HG03571 (cell line): Measurements from ENCODE around the gene MARF1.

Experiments used
- ATAC-seq: cut with Tn5 transposase; IDR thresholded peaks from one replicate; pipeline ENCODE4 v1.9.1; 2021; ENCODE audit not compliant: unreplicated experiment

MARF1 gene

DNA sequence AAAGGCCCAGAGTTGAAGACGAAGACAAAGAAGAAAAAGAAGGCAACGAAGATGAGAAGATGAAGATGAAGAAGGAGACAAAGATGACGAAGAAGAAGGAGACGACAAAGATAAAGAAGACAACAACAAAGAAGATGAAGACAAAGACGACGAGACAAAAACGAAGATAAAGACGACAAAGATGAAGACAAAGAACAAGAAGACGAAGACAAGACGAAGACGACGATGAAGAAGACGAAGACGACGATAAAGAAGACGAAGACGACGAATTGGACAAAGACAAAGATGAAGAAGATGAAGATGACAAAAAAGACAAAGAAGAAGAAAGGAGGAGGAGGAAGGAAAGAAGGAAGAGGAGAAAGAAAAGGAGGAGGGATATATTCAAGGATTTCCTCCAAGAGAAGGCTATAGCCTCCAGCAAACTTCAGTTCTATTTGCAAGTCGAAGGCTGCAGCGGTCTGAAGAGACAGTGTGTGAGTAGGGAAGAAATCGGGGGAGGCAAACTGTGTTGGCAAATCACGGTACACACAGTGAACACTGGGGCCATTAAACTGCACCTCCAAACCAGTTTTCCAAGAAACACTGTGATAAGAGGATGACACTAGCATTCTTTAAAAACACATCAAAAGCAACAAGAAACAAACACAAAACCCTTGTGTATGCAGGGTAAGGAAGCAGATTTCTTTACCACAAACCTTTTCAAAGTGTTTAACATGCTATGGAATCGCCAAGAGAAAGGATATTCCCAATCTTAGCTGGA is 40.5 kb downstream of the MARF1 start:
- ATAC-seq: no peak

DNA sequence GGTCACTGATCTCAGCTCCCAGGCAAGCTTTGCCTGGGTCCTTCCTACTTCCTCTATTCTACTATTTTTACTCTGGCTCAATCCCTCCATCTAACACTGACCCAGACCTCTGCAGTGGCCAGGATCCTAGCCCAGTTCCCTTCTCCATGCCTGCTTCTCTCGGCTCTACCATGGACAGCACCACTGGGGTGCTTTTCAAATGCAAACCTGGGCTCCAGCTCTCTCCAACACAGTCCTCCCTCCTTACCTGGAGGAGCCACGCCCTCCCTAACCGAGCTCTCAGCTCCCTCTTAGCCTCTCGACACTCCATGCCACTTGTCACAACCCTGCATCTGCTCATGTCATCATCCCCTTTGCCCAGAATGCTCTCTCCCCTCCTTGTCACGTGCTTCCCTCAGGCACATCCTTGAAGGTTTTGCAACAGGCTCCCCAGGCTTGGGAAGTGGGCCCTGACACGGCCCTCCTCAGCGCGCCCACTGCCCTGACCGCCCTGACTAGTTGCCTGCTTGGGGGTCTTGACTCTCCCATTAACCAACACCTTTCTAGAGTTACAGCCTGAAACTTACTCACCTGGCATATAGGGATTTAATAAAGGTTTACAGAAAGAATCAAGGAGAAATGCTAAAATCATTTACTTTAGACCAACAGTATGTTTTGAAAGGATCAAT is 41.6 kb downstream of the MARF1 start:
- no peak for ATAC-seq

DNA sequence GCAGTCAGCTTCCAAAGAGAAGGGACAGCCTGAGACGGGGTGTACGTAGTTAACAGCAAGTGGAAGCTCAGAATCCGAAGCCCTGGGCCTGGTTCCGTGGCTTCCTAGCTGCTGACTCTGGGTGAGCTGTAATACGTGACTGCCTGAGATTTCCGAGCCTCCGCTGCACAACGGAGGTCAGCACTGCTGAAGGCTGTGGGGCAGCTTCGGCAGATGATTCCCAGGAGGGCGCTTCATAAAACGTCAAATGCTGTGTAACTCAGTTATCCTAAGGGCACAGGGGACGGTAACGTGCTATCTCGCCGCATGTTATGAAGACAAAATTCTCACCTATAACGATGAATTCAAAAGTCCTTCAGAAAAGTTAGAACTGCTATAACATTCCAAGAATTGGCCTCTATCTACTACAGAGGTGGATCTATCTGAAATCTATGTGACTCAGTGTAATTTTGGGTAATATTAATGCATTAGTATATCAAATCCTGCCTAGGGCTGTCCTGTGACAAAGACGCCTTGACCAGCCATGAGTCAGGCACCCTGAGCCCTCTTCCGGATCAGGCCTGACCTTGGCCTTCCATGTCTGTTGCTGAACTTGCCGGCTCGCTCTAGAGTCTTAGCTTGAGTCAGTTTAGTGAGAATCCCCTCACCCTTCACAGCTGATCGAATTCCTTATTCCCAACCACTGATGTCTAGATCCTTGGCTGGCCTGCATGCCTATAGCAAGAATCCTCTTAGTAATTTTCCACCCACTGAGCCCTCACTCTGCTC is 43.5 kb downstream of the MARF1 start:
- no peak for ATAC-seq

DNA sequence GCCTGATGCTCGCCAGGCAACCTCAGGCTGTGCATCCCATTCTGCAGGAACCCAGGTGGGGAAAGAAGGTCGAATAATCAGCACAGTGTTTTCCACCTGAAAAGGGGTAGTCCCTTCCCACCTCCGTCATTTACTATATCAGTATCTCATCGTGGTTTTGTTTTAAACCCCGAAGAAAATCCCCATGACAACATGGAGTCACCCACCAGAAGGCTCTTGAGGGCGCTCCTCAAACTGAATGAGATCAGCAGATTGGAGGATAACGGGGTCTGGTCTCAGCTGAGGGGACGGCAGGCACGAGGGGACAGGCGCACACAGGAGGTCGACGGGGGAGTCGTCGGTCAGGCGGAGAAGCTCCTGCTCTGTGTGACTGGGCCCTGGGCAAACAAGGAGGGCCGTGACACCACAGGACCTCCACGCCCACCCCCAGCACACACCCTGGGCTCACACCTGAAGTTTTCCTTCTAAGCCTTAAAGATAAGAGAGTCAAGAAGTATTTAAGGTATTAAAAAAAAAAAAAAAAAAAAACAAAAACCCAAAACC is 44.2 kb downstream of the MARF1 start:
- no peak for ATAC-seq

DNA sequence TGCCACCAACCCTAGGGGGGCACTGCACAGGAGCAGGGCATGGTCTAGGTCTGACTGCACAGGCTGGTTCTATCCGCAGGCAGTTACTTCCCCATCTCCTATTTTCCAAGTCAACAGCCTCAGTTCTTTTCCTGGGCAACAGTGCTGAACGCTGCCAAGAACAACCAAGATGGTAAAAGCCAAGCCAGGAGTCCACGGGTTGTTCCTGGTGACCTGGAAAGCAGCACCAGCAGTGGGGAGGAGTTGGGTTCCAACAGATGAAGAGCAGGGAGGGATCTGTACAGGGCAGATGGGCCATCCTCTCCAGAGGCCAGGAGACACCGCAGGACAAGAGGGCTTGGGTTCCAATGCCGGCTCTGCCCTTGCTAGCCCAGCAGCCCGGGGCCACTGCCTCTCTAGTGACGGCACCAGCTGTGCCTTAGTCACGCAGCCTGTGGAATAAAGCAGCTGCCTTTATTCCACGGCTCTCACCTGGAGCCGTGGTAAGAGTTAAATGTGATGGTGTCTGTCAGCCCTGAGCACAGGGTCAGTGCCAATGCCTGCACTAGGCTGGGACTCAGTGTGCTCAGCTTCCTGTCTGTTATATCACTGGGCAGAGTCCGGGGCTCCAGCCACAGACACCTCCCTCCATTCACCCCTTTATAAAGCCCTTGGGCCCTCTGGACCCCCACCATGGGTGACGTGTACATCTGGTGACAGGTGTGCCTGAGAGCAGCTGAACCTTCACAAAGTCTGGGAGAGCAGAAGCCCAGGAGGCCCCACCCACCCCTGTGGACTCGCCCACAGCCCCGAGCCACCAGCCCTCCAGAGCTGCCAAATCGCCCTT is 44.9 kb downstream of the MARF1 start:
- no peak for ATAC-seq

DNA sequence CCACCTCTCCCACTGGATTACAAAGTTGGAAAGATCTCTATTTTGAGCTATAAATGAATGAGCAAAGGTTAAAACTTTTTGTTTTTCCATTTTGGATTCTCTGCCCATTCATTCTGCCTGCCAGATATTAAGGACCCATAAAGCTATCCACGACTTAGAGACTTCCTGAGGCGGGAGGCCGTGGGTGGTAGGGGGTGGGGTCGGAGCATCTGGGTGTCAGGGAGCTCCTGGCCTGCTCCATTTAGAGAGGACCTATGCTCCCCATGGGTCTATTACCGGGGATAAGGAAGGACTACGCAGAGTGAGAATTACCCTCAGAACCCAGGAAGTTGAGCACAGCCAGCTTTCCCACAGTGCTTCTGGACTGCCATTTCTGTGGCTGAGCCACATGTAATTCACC is 45.8 kb downstream of the MARF1 start:
- no peak for ATAC-seq

DNA sequence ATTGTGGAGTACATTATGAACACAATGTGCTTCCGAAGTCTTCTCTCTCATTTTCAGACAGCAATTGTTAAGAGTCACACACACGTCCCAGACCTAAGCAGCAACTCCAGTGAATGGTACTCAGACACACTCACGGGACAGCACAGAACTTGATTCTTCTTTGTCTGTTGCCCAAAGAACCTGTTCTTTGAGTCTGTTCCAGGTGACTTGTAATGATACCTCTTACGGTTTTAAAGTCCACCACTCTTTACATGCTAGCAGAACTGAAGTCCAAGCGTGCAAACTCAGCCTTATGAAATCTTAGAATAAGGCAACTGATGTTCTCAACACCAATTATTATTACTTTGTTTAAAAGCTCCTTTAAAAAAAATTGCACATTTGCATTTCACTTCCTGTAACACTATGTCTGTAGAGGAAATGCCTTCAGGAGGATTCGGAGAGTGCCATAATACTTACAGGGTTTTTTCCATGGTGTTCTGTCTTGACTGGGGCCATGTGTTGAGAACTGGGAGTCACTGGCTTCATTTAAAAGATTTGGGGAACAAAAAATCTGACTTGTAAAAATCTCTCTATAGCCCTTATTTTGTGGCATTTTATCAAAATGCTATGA is 48.1 kb downstream of the MARF1 start:
- ATAC-seq: no peak

DNA sequence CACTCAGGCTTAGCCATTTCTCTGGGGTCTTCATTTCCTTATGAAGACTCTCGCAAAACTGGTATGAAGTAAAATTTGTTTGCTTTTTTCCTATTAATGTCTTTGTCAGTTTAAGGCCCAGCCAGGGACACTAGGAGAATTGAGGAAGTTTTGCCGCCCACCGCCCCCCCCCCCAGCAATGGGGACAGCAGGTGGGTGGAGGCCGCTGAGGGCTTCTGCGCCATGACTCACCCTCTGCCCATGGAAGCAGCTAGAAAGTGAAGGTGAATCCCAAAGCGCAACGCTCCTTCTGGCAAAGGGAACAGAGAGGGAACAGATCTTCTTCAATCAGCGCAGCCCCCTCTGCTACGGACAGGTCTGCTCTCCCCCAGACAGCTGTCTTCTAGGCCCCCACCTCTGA is 49.7 kb downstream of the MARF1 start:
- no peak for ATAC-seq

DNA sequence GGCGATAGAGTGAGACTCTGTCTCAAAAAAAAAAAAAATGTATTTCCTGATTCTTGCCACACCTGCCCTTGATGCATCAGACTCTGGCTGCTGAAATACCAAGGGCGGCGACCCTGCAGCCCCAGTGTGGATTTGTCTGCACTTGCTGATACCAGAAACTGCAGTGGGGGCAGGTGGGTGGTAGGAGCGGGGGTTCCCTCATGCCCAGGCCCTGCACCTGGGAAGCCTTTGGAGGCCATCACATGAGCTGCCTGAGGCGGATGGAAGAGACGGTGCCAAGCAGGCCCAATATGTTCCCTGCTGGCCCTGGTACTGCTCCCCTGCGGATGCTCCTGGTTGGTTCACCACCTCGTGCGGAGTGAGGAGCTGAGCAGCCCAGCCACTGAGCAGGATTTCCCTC is 50.6 kb downstream of the MARF1 start:
- ATAC-seq: no peak

DNA sequence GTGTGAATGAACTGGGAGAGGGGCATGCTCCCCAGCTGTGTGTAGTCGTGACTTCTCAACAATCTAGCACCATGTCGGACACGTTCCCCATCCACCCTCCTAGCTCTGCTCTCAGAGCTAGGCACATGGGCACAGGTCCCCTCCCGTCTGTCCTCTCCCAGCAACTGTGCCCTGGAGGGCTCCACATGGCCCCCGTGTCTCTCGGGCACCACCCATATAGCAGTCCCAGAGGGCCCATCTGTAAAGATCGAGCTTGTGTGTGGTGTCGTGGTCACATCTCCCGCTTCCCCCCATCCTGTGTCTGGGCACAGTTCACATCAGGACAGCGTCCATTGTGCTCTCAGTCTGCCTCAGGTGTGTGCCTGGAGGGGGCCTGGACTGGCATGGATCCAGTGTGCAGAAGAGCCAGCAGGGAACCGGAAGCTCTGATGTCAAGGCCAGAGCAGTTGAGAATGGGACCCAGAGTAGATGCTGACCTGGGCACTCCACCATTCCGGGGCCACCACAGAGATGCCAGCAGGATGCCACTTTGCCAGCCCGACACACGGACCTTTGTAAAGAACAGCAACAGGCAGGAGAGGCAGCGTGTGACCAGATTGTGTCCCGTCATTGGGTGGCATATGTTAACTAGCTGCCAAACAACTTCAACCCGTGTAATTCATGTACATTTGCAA is 55.7 kb downstream of the MARF1 start:
- ATAC-seq: no peak

DNA sequence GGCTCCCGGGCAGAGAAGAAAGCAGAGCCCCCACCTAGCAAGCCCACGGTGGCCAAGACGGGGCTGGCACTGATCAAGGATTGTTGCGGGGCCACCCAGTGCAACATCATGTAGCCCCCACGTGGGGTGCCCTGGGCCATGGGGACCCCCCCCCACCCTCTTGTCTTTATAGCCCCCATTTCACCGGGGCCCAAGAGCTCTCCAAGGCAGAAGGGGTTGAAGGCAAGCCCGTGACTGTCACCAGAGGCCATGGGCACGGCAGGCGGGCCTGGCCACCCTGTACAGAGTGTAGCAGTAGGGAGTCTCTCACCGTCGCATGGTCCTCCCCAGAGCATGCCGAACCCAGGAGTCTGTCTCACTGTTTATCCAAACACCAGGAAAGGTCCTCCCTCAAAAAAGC is 56.2 kb downstream of the MARF1 start:
- ATAC-seq: no peak

DNA sequence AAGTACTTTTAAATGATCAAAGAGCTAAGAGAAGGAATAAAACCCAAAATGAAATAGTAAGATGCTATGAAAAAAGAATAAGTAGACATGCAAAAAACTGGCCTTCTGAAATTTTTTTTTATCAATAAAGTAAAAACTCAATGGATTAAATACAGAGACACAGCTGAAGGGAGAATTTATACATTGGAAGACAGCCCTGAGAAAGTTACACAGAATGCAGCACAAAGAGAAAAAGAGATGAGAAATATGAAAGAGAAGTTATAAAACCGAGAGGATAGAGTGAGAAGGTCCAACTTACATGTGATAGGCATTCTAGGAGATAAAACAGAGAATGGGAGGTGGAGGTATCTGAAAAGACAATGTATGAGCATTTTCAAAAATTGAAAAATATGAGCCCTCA is 57.0 kb downstream of the MARF1 start:
- no peak for ATAC-seq

DNA sequence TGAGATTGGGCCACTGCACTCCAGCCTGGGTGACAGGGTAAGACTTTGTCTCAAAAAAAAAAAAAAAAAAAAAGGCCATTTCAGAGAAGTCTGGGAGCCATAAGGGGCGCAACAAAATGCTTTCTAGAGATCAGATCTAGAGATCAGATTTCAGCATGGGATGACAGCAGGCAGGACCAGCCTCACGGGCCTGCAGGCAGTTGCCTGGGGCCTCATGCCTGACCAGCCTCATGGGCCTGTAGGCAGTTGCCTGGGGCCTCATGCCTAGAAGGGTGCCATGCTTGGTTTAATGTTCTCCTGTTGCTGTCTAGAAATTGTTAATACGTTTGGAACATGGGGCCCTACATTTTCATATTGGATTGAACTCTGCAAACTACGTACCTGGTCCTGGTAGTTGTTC is 59.4 kb downstream of the MARF1 start:
- ATAC-seq: no peak

DNA sequence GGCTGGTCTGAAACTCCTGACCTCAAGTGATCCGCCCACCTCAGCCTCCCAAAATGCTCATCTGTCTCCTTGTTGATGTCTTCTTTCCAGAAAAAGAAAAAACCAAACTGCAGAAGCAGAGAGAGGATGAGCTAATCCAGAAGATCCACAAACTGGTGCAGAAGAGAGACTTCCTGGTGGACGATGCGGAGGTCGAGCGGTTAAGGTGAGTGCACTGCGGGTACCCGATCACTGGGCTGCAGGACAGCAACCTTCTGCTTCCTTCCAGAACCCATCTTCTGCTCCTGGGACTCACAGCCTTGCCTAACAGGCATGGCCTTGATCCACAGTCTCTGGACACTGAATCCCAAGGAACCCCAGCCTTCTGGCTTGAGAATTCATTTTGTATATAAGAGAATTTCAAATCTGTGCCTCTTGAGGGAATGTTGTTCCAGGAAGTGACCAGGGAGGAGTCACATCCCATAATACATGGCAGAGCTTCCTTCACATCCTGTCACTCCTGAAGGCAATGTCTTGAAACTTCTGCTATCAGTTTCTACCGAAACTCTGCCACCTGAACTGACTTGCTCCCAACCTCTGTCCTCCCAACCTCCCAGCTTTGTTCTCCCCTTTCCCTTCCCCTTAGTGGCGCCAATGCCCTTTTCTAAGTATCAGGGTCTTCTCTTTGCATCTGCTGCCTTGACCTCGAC is 61.7 kb downstream of the MARF1 start:
- no peak for ATAC-seq

DNA sequence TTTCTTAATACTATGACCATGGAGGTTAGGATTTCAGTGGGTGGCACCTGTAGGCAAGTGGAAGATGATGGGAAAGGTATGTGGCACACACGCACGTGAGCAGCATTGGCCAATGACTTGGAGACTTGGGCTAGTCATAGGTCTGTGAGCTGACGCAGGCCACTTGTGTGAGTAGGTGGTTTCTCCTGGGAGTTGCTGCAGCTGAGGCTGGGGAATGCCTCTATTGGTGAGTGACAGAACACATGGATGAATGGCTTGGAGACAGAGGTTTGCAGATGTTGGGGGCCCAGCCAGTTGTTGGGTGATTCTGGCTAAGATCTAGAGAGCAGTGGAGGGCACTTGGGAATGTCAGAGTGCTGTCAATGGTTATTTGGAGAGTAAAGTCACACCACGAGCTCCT is 64.1 kb downstream of the MARF1 start:
- no peak for ATAC-seq

DNA sequence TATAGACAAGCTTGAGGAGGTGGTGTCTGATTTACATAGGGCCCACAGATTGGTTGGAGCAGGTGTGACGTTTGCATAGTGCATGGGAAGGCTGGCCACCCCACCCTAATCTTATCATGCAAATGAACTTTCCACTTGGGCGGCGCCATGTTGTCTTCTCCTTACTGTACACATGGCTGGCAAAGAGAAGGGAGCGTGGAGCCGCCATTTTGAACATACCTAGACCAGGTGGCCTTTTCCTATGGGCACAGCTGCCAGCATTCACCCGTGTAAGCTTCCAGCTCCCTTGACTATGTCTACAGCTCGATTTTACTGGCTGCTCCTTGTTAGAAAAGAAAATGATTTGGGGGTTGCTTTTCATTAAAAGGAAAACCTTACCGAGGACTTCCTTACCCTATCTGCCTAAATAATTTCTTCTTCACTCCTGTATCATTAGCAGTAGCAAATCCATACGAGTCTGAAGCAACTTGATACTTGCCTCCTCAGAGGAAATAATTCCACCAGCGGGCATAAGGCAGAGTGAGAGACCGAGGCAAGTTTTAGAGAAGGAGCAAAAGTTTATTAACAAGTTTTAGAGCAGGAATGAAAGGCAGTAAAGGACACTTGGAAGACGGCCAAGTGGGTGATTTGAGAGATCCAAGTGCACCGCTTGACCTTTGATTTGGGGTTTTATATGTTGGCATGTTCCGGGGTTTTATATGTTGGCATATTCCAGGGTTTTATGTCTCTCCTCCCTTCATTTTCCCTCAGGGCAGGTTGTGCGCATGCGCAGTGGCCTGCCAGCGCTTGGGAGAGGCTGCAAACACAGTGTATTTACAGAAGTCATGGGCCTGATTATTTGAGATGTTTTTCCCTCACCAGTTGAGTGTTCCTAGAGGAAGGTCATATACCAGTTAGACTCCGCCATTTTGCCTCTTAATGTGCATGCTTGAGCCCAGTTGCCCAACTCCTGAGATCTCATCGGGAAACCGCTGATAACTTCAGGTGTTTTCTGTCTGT is 65.7 kb downstream of the MARF1 start:
- ATAC-seq: no peak

DNA sequence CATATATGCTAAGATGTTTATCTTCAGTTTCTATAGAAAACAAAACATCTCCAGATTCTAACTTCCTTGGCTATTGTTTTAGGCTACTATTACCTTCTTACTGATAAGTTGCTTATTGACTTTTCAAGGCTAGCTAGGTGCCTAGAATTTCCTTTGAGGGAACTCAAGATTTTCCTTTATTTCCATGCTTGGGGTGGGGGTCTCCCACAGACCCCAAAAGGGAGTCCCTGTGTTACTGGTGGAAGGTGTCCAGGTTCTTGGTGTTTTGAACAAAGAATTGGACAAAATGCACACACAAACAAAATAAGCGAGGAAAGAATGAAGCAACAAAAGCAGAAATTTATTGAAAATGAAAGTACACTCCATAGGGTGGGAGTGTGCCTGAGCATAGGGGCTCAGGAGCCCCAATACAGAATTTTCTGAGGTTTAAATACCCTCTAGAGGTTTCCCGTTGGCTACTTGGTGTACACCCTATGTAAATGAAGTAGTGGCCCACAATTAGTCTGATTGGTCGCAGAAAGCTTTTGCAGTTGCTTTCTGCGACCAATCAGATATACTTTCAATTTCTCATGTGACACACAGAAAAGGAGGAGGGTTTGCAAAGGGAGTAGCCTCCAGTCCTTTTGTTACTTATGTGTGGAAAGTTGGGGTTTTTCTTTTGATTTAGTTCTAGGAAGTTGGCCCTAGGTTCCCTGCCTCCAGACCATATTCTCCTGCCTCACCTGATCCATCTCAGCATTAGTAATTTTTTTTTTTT is 67.5 kb downstream of the MARF1 start:
- no peak for ATAC-seq

DNA sequence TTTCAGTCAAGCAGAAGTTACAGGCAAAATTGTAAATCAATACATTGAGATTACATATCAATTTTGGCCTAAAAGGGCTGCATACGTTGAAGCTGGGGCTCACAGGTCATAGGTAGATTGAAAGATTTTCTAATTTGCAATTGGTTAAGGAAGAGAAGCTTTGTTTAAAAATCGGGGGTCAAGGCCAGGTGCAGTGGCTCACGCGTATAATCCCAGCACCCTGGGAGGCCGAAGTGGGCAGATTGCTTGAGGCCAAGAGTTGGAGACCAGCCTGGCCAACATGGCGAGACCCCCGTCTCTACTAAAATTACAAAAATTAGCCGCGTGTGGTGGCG is 68.4 kb downstream of the MARF1 start:
- no peak for ATAC-seq
